Activated naive CD8-positive, alpha-beta T cell treated with anti-CD3 and anti-CD28 coated beads, Interleukin-2, amount 10 ng/mL, durations not matched to agents 7 days and 5 days (primary cell): ENCODE results near the gene EP400. TPM values are rescaled to one million over a fixed set of nuclear protein-coding genes. Genes with fewer than 3 reads are reported as not detected.

Experiments
- ATAC-seq: fragments of 150-1000 bp; cut with Tn5 transposase; one replicate; pipeline ENCODE4 v1.10.0; 2021; ENCODE audit warnings: low read depth, moderate library complexity
- POLR2A ChIA-PET: fragments of 350-600 bp; sonication (Branson Sonifier 250); formaldehyde crosslinking; loops from one replicate; lab custom pipeline; 2021; ENCODE audit warnings: antibody characterized with exemption; lab: Charles Lee
- DNase-seq: peaks from one replicate; pipeline ENCODE4 v3.0.0; 2021
- H3K27ac Mint-ChIP-seq: one replicate; pipeline ENCODE4 v1.8.0; 2022; ENCODE audit warnings: mild to moderate bottlenecking, mixed read lengths
- H3K27me3 Mint-ChIP-seq: one replicate; pipeline ENCODE4 v1.8.0; 2022; ENCODE audit warnings: mild to moderate bottlenecking, moderate library complexity, mixed read lengths
- H3K36me3 Mint-ChIP-seq: one replicate; pipeline ENCODE4 v1.8.0; 2021; ENCODE audit warnings: mild to moderate bottlenecking, mixed read lengths
- H3K4me1 Mint-ChIP-seq: one replicate; pipeline ENCODE4 v1.8.0; 2021; ENCODE audit warnings: mixed read lengths
- H3K4me3 Mint-ChIP-seq: one replicate; pipeline ENCODE4 v1.8.0; 2022; ENCODE audit warnings: mild to moderate bottlenecking, moderate library complexity, mixed read lengths
- H3K9me3 Mint-ChIP-seq: one replicate; pipeline ENCODE4 v1.8.0; 2021; ENCODE audit warnings: mixed read lengths
- total RNA-seq, 2 experiments: library from RNA; stranded (reverse); gene quantifications; one replicate each; pipeline ENCODE4 v1.2.3, GENCODE V29; 2021

The EP400 gene
- total RNA-seq = 10 to 100 TPM; 66.7 to 70.2 TPM

GRCh38 chr12:131949431-131950181 is at the start of gene EP400:
TSS of gene EP400 (plus strand) at chr12:131949942. CDS start at chr12:131960620, 10,678 bp downstream.
- Mint-ChIP-seq H3K27me3 (no peaks in the 10 kb centered on the region), H3K36me3 (peaks cover 5% of the 10 kb centered on the region), H3K27ac (peak within 1 kb of the TSS; percentile 89), H3K9me3 (no peaks in the 10 kb centered on the region), H3K4me3 (peak within 1 kb of the TSS; percentile 91), H3K4me1 (peaks cover 29% of the 10 kb centered on the region)
- DNase-seq = peak; percentile 96
- peak; percentile 95 for ATAC-seq
- POLR2A ChIA-PET = interaction anchor here (0.6 to 4.2 kb wide), 7 partner anchors 9 to 845 kb away, joined by 3 to 17 read pairs (median 3); no protein-coding TSS in a partner anchor

GRCh38 chr12:131900397-131900796 is 49.3 kb upstream of the EP400 start:
- H3K36me3 Mint-ChIP-seq = no peaks in the 10 kb centered on the region
- H3K27ac Mint-ChIP-seq = no peak overlapping the region
- ATAC-seq (no peak), DNase-seq (no peak)
- POLR2A ChIA-PET = interaction anchor here (1.3 kb wide), 1 partner anchor 30 kb away, joined by 6 read pairs; no protein-coding TSS in a partner anchor
- H3K4me3 Mint-ChIP-seq = no peak overlapping the region
- H3K4me1 Mint-ChIP-seq = peaks cover 11% of the 10 kb centered on the region
- no peaks in the 10 kb centered on the region for H3K9me3 Mint-ChIP-seq
- H3K27me3 Mint-ChIP-seq = no peaks in the 10 kb centered on the region

GRCh38 chr12:131901431-131902331 is 48.1 kb upstream of the EP400 start:
- ATAC-seq (no peak), DNase-seq (no peak)
- peaks cover 9% of the 10 kb centered on the region for H3K4me1 Mint-ChIP-seq
- POLR2A ChIA-PET = no interaction called here
- no peaks in the 10 kb centered on the region for H3K27me3 Mint-ChIP-seq
- H3K4me3 Mint-ChIP-seq = no peak overlapping the region
- H3K9me3 Mint-ChIP-seq = no peaks in the 10 kb centered on the region
- no peaks in the 10 kb centered on the region for H3K36me3 Mint-ChIP-seq
- H3K27ac Mint-ChIP-seq = no peak overlapping the region

GRCh38 chr12:131902332-131903241 is 47.2 kb upstream of the EP400 start:
- no peak for DNase-seq
- H3K36me3 Mint-ChIP-seq = no peaks in the 10 kb centered on the region
- ATAC-seq = no peak
- peaks cover 5% of the 10 kb centered on the region for H3K4me1 Mint-ChIP-seq
- H3K27ac Mint-ChIP-seq = no peak overlapping the region
- H3K4me3 Mint-ChIP-seq = no peak overlapping the region
- no peaks in the 10 kb centered on the region for H3K27me3 Mint-ChIP-seq
- no peaks in the 10 kb centered on the region for H3K9me3 Mint-ChIP-seq
- POLR2A ChIA-PET = no interaction called here

- Mint-ChIP-seq H3K27me3 (no peaks in the 10 kb centered on the region), H3K9me3 (no peaks in the 10 kb centered on the region), H3K4me1 (peaks cover 5% of the 10 kb centered on the region), H3K27ac (no peak overlapping the region), H3K4me3 (no peak overlapping the region), H3K36me3 (no peaks in the 10 kb centered on the region)
- POLR2A ChIA-PET = no interaction called here
- ATAC-seq (no peak), DNase-seq (no peak)
Measured at GRCh38 chr12:131903270-131904255, 46.2 kb upstream of the EP400 start.

- H3K4me1 Mint-ChIP-seq = peaks cover 5% of the 10 kb centered on the region
Measured at GRCh38 chr12:131904346-131904745, 45.4 kb upstream of the EP400 start.

GRCh38 chr12:131905081-131905629 is 44.6 kb upstream of the EP400 start:
- Mint-ChIP-seq H3K9me3 (no peaks in the 10 kb centered on the region), H3K27ac (no peak overlapping the region), H3K4me3 (no peak overlapping the region), H3K4me1 (peaks cover 5% of the 10 kb centered on the region), H3K27me3 (no peaks in the 10 kb centered on the region), H3K36me3 (no peaks in the 10 kb centered on the region)
- POLR2A ChIA-PET = no interaction called here
- ATAC-seq (no peak), DNase-seq (no peak)

More at GRCh38 chr12:131904346-131904745, 45.4 kb upstream of the EP400 start:
- no peak for ATAC-seq
- POLR2A ChIA-PET = no interaction called here
- Mint-ChIP-seq H3K4me3 (no peak overlapping the region), H3K27ac (no peak overlapping the region), H3K36me3 (no peaks in the 10 kb centered on the region), H3K27me3 (no peaks in the 10 kb centered on the region), H3K9me3 (no peaks in the 10 kb centered on the region)
- no peak for DNase-seq

GRCh38 chr12:131905630-131906091 is 44.1 kb upstream of the EP400 start:
- POLR2A ChIA-PET = no interaction called here
- ATAC-seq (no peak), DNase-seq (no peak)
- H3K9me3 Mint-ChIP-seq = no peaks in the 10 kb centered on the region
- no peak overlapping the region for H3K4me3 Mint-ChIP-seq
- no peaks in the 10 kb centered on the region for H3K27me3 Mint-ChIP-seq
- no peaks in the 10 kb centered on the region for H3K36me3 Mint-ChIP-seq
- peaks cover 5% of the 10 kb centered on the region for H3K4me1 Mint-ChIP-seq
- H3K27ac Mint-ChIP-seq = no peak overlapping the region

- ATAC-seq (no peak), DNase-seq (no peak)
- Mint-ChIP-seq H3K27me3 (no peaks in the 10 kb centered on the region), H3K9me3 (no peaks in the 10 kb centered on the region), H3K36me3 (no peaks in the 10 kb centered on the region), H3K4me1 (peaks cover 5% of the 10 kb centered on the region), H3K27ac (no peak overlapping the region), H3K4me3 (no peak overlapping the region)
- POLR2A ChIA-PET = no interaction called here
Measured at GRCh38 chr12:131907379-131908091, 42.2 kb upstream of the EP400 start.

GRCh38 chr12:131908092-131909080 is 41.4 kb upstream of the EP400 start:
- POLR2A ChIA-PET = no interaction called here
- no peak overlapping the region for H3K27ac Mint-ChIP-seq
- DNase-seq (no peak), ATAC-seq (no peak)
- H3K36me3 Mint-ChIP-seq = no peaks in the 10 kb centered on the region
- no peaks in the 10 kb centered on the region for H3K9me3 Mint-ChIP-seq
- H3K4me3 Mint-ChIP-seq = no peak overlapping the region
- peaks cover 5% of the 10 kb centered on the region for H3K4me1 Mint-ChIP-seq
- no peaks in the 10 kb centered on the region for H3K27me3 Mint-ChIP-seq
